HL-60 (cell line): ENCODE data around the gene LMOD1.

ENCODE experiments used
- DNase-seq, 2 experiments: peaks; one replicate each; pipeline ENCODE4 v3.0.0-alpha.2; 2010 to 2020; ENCODE audit warnings: low read depth in 1 of 2, low spot score in 1 of 2
- H3K27ac ChIP-seq: fragments of 250-450 bp; sonication (Bioruptor Pico); replicated peaks from 2 replicates; pipeline ENCODE4 v1.5.1; 2020; ENCODE audit warnings: mild to moderate bottlenecking, moderate library complexity
- H3K27me3 ChIP-seq: fragments of 250-450 bp; sonication (Bioruptor Pico); 2 replicates; pipeline ENCODE4 v1.5.1; 2021; ENCODE audit warnings: mild to moderate bottlenecking, moderate library complexity; ENCODE audit not compliant: insufficient read depth, poor library complexity, severe bottlenecking
- H3K4me3 ChIP-seq: replicated peaks from 2 replicates; pipeline ENCODE4 v1.5.1; 2011; ENCODE audit warnings: mild to moderate bottlenecking, control low read depth, low read length; ENCODE audit not compliant: insufficient read depth
- GABPA ChIP-seq: IDR thresholded peaks from 2 replicates; pipeline ENCODE4 v1.6.1; 2012; ENCODE audit warnings: low read depth
- POLR2AphosphoS5 ChIP-seq: IDR thresholded peaks from 2 replicates; pipeline ENCODE4 v1.6.1; 2012; ENCODE audit warnings: low read depth
- SPI1 ChIP-seq: IDR thresholded peaks from 2 replicates; pipeline ENCODE4 v1.6.1; 2012; ENCODE audit warnings: low read depth, mild to moderate bottlenecking, borderline replicate concordance
- TF ChIP-seq, protein P1 (sequence below): IDR thresholded peaks from 2 replicates; pipeline ENCODE4 v1.6.1; 2012; ENCODE audit warnings: low read depth; ENCODE audit not compliant: insufficient replicate concordance
- TF ChIP-seq, protein P2 (sequence below): IDR thresholded peaks from one replicate; pipeline ENCODE4 v1.5.1; 2011; ENCODE audit warnings: low read length, control low read depth, inconsistent platforms; ENCODE audit not compliant: insufficient read depth

Gene LMOD1

DNA sequence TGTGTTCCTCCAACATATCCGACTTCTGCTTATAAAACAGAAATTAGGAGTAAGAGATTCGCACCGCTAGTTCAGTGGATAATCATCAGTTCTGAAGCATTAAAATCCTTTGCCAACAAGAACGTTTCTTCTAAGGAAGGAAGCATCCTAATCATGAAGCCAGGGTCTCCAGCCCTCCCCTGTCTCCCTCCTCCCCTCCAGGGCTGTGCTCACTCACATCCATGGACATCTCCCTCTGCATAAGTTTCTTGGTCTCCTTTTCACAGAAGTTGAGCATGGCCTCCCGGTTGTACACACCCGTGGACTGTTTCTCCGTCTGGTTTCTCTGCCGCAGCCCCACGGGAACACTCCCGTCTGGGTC lies 505 bp downstream of the LMOD1 start:
- no peak overlapping the region for H3K4me3 ChIP-seq
- peaks cover 17% of the 10 kb centered on the region for H3K27me3 ChIP-seq
- DNase-seq = no peak
- no peak overlapping the region for H3K27ac ChIP-seq
- TF ChIP-seq GABPA (no peak), SPI1 (no peak), POLR2AphosphoS5 (no peak)
- TF ChIP-seq, protein P1, sequence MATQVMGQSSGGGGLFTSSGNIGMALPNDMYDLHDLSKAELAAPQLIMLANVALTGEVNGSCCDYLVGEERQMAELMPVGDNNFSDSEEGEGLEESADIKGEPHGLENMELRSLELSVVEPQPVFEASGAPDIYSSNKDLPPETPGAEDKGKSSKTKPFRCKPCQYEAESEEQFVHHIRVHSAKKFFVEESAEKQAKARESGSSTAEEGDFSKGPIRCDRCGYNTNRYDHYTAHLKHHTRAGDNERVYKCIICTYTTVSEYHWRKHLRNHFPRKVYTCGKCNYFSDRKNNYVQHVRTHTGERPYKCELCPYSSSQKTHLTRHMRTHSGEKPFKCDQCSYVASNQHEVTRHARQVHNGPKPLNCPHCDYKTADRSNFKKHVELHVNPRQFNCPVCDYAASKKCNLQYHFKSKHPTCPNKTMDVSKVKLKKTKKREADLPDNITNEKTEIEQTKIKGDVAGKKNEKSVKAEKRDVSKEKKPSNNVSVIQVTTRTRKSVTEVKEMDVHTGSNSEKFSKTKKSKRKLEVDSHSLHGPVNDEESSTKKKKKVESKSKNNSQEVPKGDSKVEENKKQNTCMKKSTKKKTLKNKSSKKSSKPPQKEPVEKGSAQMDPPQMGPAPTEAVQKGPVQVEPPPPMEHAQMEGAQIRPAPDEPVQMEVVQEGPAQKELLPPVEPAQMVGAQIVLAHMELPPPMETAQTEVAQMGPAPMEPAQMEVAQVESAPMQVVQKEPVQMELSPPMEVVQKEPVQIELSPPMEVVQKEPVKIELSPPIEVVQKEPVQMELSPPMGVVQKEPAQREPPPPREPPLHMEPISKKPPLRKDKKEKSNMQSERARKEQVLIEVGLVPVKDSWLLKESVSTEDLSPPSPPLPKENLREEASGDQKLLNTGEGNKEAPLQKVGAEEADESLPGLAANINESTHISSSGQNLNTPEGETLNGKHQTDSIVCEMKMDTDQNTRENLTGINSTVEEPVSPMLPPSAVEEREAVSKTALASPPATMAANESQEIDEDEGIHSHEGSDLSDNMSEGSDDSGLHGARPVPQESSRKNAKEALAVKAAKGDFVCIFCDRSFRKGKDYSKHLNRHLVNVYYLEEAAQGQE = no peak
- TF ChIP-seq, protein P2, sequence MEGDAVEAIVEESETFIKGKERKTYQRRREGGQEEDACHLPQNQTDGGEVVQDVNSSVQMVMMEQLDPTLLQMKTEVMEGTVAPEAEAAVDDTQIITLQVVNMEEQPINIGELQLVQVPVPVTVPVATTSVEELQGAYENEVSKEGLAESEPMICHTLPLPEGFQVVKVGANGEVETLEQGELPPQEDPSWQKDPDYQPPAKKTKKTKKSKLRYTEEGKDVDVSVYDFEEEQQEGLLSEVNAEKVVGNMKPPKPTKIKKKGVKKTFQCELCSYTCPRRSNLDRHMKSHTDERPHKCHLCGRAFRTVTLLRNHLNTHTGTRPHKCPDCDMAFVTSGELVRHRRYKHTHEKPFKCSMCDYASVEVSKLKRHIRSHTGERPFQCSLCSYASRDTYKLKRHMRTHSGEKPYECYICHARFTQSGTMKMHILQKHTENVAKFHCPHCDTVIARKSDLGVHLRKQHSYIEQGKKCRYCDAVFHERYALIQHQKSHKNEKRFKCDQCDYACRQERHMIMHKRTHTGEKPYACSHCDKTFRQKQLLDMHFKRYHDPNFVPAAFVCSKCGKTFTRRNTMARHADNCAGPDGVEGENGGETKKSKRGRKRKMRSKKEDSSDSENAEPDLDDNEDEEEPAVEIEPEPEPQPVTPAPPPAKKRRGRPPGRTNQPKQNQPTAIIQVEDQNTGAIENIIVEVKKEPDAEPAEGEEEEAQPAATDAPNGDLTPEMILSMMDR = no peak

DNA sequence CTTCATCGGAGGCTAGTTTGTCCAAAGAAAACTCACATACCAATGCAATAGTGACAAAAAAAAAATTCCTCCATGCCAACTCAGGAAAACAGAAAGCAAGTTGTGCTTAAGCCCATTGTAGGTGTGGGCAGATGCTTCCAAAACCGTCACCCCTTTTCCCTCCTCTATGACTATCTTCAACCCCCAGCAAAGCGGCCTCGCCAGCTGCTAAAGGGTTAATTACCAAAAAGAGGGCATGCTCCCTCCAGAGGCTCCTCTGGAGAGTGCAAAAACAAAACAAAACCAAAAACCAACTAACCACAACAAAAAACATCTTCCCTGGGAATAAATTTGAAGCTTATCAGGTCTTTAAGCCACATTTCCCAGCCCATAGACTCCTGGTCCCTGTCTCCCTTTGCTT lies 1.2 kb downstream of the LMOD1 start:
- H3K4me3 ChIP-seq = no peak overlapping the region
- H3K27ac ChIP-seq = no peak overlapping the region
- TF ChIP-seq SPI1 (no peak), POLR2AphosphoS5 (no peak), GABPA (no peak)
- TF ChIP-seq, protein P2 = no peak
- TF ChIP-seq, protein P1 = no peak
- H3K27me3 ChIP-seq = peaks cover 17% of the 10 kb centered on the region
- no peak for DNase-seq

DNA sequence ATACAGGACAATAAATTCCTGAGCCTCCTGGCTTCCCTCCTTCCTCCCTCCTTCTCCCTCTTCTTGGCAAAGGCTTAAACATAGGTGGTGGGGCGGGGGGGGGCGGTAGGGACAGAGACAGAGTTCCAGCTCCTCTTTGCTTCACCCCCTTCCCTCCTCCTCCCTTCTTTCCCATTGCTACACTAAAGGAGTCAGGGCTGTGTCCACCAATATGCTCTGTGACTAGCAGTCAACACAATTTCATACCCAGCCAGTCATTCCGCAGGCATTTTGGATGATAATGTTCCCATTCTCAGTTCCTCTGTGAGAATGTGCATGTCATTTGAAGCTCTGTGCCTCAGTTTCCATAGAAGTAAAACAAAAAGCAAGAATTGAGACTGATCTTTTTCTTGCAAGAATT lies 1.7 kb downstream of the LMOD1 start:
- TF ChIP-seq SPI1 (no peak), GABPA (no peak), POLR2AphosphoS5 (no peak)
- TF ChIP-seq, protein P1 = no peak
- TF ChIP-seq, protein P2 = no peak
- Histone ChIP-seq H3K27ac (no peak overlapping the region), H3K27me3 (peaks cover 17% of the 10 kb centered on the region), H3K4me3 (no peak overlapping the region)
- DNase-seq = no peak
